Mesenchymal stem cell (in vitro differentiated cells and primary cell): ENCODE measurements around the gene UBLCP1.

Experiments used
- DNase-seq: peaks from one replicate; pipeline ENCODE4 v3.0.0-alpha.2; 2013
- H2AFZ ChIP-seq: one replicate; pipeline ENCODE4 v1.6.1; 2013; ENCODE audit warnings: low read depth, mild to moderate bottlenecking, control low read depth, inconsistent platforms, low read length, moderate library complexity
- H2AK5ac ChIP-seq: 2 replicates; pipeline ENCODE4 v1.6.1; 2013; ENCODE audit warnings: low read length, moderate library complexity, mild to moderate bottlenecking, inconsistent platforms; ENCODE audit not compliant: severe bottlenecking
- H2BK120ac ChIP-seq: one replicate; pipeline ENCODE4 v1.6.1; 2013; ENCODE audit warnings: low read depth, mild to moderate bottlenecking, inconsistent platforms, low read length, moderate library complexity
- H2BK12ac ChIP-seq, 2 experiments: one replicate each; pipeline ENCODE4 v1.6.1; 2013; ENCODE audit warnings: inconsistent platforms in 2 of 2, low read length in 2 of 2, mild to moderate bottlenecking in 2 of 2, moderate library complexity in 2 of 2, control low read depth in 1 of 2
- H2BK15ac ChIP-seq: one replicate; pipeline ENCODE4 v1.6.1; 2013; ENCODE audit warnings: mild to moderate bottlenecking, low read depth, inconsistent platforms; ENCODE audit not compliant: poor library complexity, severe bottlenecking
- H2BK5ac ChIP-seq: 2 replicates; pipeline ENCODE4 v1.6.1; 2013; ENCODE audit warnings: low read depth, mild to moderate bottlenecking, low read length, control low read depth, inconsistent platforms; ENCODE audit not compliant: poor library complexity, severe bottlenecking
- H3K14ac ChIP-seq, 2 experiments: one replicate each; pipeline ENCODE4 v1.6.1; 2013; ENCODE audit warnings: inconsistent platforms in 2 of 2, low read length in 2 of 2, control low read depth in 1 of 2, mild to moderate bottlenecking in 1 of 2, moderate library complexity in 1 of 2
- H3K18ac ChIP-seq, 2 experiments: one replicate each; pipeline ENCODE4 v1.6.1; 2013; ENCODE audit warnings: inconsistent platforms in 2 of 2, low read length in 2 of 2, control low read depth in 1 of 2, low read depth in 1 of 2, mild to moderate bottlenecking in 1 of 2
- H3K23ac ChIP-seq, 2 experiments: one replicate each; pipeline ENCODE4 v1.6.1; 2013; ENCODE audit warnings: inconsistent platforms in 2 of 2, low read length in 2 of 2, mild to moderate bottlenecking in 2 of 2, moderate library complexity in 2 of 2, control low read depth in 1 of 2
- H3K27ac ChIP-seq: 2 replicates; pipeline ENCODE4 v1.5.1; 2013; ENCODE audit warnings: mild to moderate bottlenecking, moderate library complexity, low read length, control low read depth, inconsistent platforms; ENCODE audit not compliant: poor library complexity, severe bottlenecking
- H3K27me3 ChIP-seq, 2 experiments: 2 replicates each; pipeline versions ENCODE4 v1.6.1 to v1.7.0; 2013; ENCODE audit warnings: low read length in 2 of 2, mild to moderate bottlenecking in 2 of 2, moderate library complexity in 2 of 2, control low read depth in 1 of 2, inconsistent platforms in 1 of 2; ENCODE audit not compliant: control insufficient read depth in 1 of 2, insufficient read depth in 1 of 2
- H3K36me3 ChIP-seq, 2 experiments: 2 replicates each; pipeline versions ENCODE4 v1.6.1 to v1.7.0; 2013; ENCODE audit warnings: low read length in 2 of 2, control low read depth in 1 of 2, inconsistent platforms in 1 of 2, low read depth in 1 of 2, mild to moderate bottlenecking in 1 of 2; ENCODE audit not compliant: insufficient read depth in 2 of 2, control insufficient read depth in 1 of 2
- H3K4ac ChIP-seq, 2 experiments: one replicate each; pipeline ENCODE4 v1.6.1; 2013; ENCODE audit warnings: inconsistent platforms in 2 of 2, low read length in 2 of 2, mild to moderate bottlenecking in 2 of 2, moderate library complexity in 2 of 2, control low read depth in 1 of 2, low read depth in 1 of 2
- H3K4me1 ChIP-seq: 2 replicates; pipeline ENCODE4 v1.6.1; 2013; ENCODE audit warnings: low read depth, low read length, control low read depth; ENCODE audit not compliant: control insufficient read depth, insufficient read depth
- H3K4me2 ChIP-seq: 2 replicates; pipeline ENCODE4 v1.6.1; 2013; ENCODE audit warnings: low read length, mild to moderate bottlenecking, inconsistent platforms; ENCODE audit not compliant: poor library complexity, severe bottlenecking
- H3K4me3 ChIP-seq, 2 experiments: 2 replicates each; pipeline versions ENCODE4 v1.5.1 to v1.7.0; 2013; ENCODE audit warnings: low read length in 2 of 2, mild to moderate bottlenecking in 2 of 2, control low read depth in 1 of 2, low read depth in 1 of 2; ENCODE audit not compliant: insufficient read depth in 1 of 2
- H3K79me1 ChIP-seq: replicated peaks from 2 replicates; pipeline ENCODE4 v1.6.1; 2013; ENCODE audit warnings: mild to moderate bottlenecking, control low read depth, low read length, inconsistent platforms; ENCODE audit not compliant: poor library complexity, severe bottlenecking
- H3K9ac ChIP-seq: 2 replicates; pipeline ENCODE4 v1.7.0; 2013; ENCODE audit warnings: mild to moderate bottlenecking, low read length, moderate library complexity
- H3K9me3 ChIP-seq: 2 replicates; pipeline ENCODE4 v1.7.0; 2013; ENCODE audit warnings: mild to moderate bottlenecking, low read length; ENCODE audit not compliant: control insufficient read depth
- H4K8ac ChIP-seq: one replicate; pipeline ENCODE4 v1.6.1; 2013; ENCODE audit warnings: inconsistent platforms, mild to moderate bottlenecking, low read length, moderate library complexity
- H4K91ac ChIP-seq: one replicate; pipeline ENCODE4 v1.6.1; 2013; ENCODE audit warnings: mild to moderate bottlenecking, low read length, inconsistent platforms
- WGBS: methylation state at CpG from one replicate; pipeline ENCODE4 v1.1.7; 2013; ENCODE audit warnings: mixed read lengths; 5-methylcytosine and 5-hydroxymethylcytosine counted together

The UBLCP1 gene

GRCh38 chr5:159217236-159217635, 45.9 kb upstream of the UBLCP1 start:
- Histone ChIP-seq H3K9ac (no peak overlapping the region), H2AFZ (no peak overlapping the region), H3K14ac (no peak overlapping the region), H2BK12ac (no peak overlapping the region), H3K79me1 (no peaks in the 10 kb centered on the region), H3K23ac (no peak overlapping the region), H2BK5ac (no peak overlapping the region), H3K18ac (no peak overlapping the region), H3K36me3 (no peaks in the 10 kb centered on the region), H2AK5ac (no peak overlapping the region), H3K9me3 (no peaks in the 10 kb centered on the region), H3K4me3 (no peak overlapping the region), H4K91ac (no peak overlapping the region), H3K4ac (no peak overlapping the region), H3K27ac (no peak overlapping the region), H3K4me1 (no peaks in the 10 kb centered on the region), H2BK15ac (no peak overlapping the region), H2BK120ac (no peak overlapping the region), H4K8ac (no peak overlapping the region), H3K27me3 (no peaks in the 10 kb centered on the region), H3K4me2 (no peak overlapping the region)
- no peak for DNase-seq
- WGBS: 70% methylated on average over 2 of the region's 2 CpGs

GRCh38 chr5:159218595-159219023, 44.5 kb upstream of the UBLCP1 start:
- H3K4ac ChIP-seq: no peak overlapping the region
- H2BK5ac ChIP-seq: no peak overlapping the region
- peak; percentile 24 for DNase-seq
- WGBS: 95% methylated on average over 2 of the region's 2 CpGs
- no peak overlapping the region for H2BK15ac ChIP-seq
- no peaks in the 10 kb centered on the region for H3K36me3 ChIP-seq
- H3K23ac ChIP-seq: no peak overlapping the region
- no peak overlapping the region for H4K8ac ChIP-seq
- no peak overlapping the region for H2AFZ ChIP-seq
- no peak overlapping the region for H3K27ac ChIP-seq
- H3K9me3 ChIP-seq: no peaks in the 10 kb centered on the region
- H2BK12ac ChIP-seq: no peak overlapping the region
- H3K18ac ChIP-seq: no peak overlapping the region
- H3K27me3 ChIP-seq: no peaks in the 10 kb centered on the region
- H2BK120ac ChIP-seq: no peak overlapping the region
- no peak overlapping the region for H3K9ac ChIP-seq
- H3K4me2 ChIP-seq: no peak overlapping the region
- no peak overlapping the region for H3K4me3 ChIP-seq
- H4K91ac ChIP-seq: no peak overlapping the region
- no peak overlapping the region for H2AK5ac ChIP-seq
- H3K4me1 ChIP-seq: no peaks in the 10 kb centered on the region
- H3K14ac ChIP-seq: no peak overlapping the region
- H3K79me1 ChIP-seq: no peaks in the 10 kb centered on the region

GRCh38 chr5:159220206-159220605, 42.9 kb upstream of the UBLCP1 start:
- Histone ChIP-seq H3K9ac (no peak overlapping the region), H4K91ac (no peak overlapping the region), H3K79me1 (no peaks in the 10 kb centered on the region), H3K27ac (no peak overlapping the region), H3K4me1 (no peaks in the 10 kb centered on the region), H2BK12ac (no peak overlapping the region), H3K9me3 (no peaks in the 10 kb centered on the region), H3K36me3 (no peaks in the 10 kb centered on the region), H3K4me3 (no peak overlapping the region), H3K4ac (no peak overlapping the region), H2BK15ac (no peak overlapping the region), H2AFZ (no peak overlapping the region), H3K27me3 (no peaks in the 10 kb centered on the region), H2BK5ac (no peak overlapping the region), H3K14ac (no peak overlapping the region), H4K8ac (no peak overlapping the region), H3K23ac (no peak overlapping the region), H2AK5ac (no peak overlapping the region), H3K18ac (no peak overlapping the region), H3K4me2 (no peak overlapping the region), H2BK120ac (no peak overlapping the region)
- DNase-seq: no peak
- 94% methylated on average over 2 of the region's 5 CpGs for WGBS

- H3K27me3 ChIP-seq: no peaks in the 10 kb centered on the region
- no peaks in the 10 kb centered on the region for H3K36me3 ChIP-seq
- H3K4ac ChIP-seq: no peak overlapping the region
- no peak overlapping the region for H3K23ac ChIP-seq
- H3K79me1 ChIP-seq: no peaks in the 10 kb centered on the region
- H3K4me3 ChIP-seq: no peak overlapping the region
- no peak overlapping the region for H4K8ac ChIP-seq
- H3K18ac ChIP-seq: no peak overlapping the region
- H3K14ac ChIP-seq: no peak overlapping the region
- no peak overlapping the region for H3K27ac ChIP-seq
- H3K9ac ChIP-seq: no peak overlapping the region
- no peak overlapping the region for H2AFZ ChIP-seq
- H2BK15ac ChIP-seq: no peak overlapping the region
- no peak for DNase-seq
- 88% methylated on average over 3 of the region's 3 CpGs for WGBS
- no peak overlapping the region for H2BK120ac ChIP-seq
- H2BK5ac ChIP-seq: no peak overlapping the region
- no peak overlapping the region for H4K91ac ChIP-seq
- no peaks in the 10 kb centered on the region for H3K9me3 ChIP-seq
- H2AK5ac ChIP-seq: no peak overlapping the region
- no peaks in the 10 kb centered on the region for H3K4me1 ChIP-seq
- no peak overlapping the region for H3K4me2 ChIP-seq
- no peak overlapping the region for H2BK12ac ChIP-seq
Measured at GRCh38 chr5:159223469-159223868, 39.6 kb upstream of the UBLCP1 start.
